Bladder microvascular endothelial cell (primary cell): ENCODE measurements around the gene NDUFA3. TPM values are rescaled to one million over a fixed set of nuclear protein-coding genes. Genes with fewer than 3 reads are reported as not detected.

Experiments used
- total RNA-seq: library from RNA; depleted of rRNA; stranded (reverse); fragments of >200 nt; gene quantifications from 2 replicates; pipeline ENCODE4 v1.2.3, GENCODE V29; 2014

The NDUFA3 gene
- 10.0 and 15.7 TPM in 2 replicates for total RNA-seq

DNA sequence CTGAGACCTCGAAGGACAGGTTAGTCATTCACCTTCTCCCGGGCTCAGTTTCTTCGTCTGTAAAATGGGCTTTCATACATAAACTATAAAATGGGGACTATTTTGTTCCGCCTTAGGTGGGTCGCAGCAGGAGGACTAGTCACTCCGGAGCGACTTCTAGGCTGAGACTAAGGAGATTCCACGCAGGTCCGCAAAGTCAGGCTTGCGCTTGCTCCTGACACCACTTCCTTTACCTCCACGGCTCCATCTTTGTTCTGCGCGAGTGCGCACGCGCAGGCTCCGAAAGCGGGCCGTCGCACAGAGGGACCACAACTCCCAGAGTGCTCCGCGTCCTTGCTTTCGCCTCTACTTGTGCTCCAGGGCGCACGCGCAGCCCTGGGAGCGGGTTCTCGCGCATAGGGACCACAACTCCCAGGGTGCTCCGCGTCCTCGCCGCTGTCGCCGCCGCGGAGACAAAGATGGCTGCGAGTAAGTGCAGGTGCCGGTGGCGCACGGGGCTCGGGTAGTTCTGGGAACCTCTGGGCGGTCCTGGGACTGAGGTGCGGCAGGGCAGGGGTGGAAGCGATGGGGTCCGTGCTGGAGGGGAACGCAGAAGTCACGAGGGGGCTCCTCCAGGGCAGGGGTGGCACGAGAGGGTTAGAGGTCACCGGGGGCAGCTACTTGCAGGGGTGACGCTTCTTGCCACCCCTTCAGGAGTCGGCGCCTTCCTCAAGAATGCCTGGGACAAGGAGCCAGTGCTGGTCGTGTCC lies at the start of gene NDUFA3:
NDUFA3 (plus strand) TSS at position 435 of the 749 bp plus-strand sequence; CDS start at position 459, 24 bp downstream.

GRCh38 chr19:54063350-54064116 lies 39.1 kb upstream of the NDUFA3 start, which contains the start of gene VSTM1:
TSS of gene VSTM1 (minus strand) at chr19:54063897. CDS start at chr19:54063777, 120 bp downstream.

GRCh38 chr19:54081032-54081431 lies 21.6 kb upstream of the NDUFA3 start, which contains the start of gene TARM1:
TSS of gene TARM1 (minus strand) at chr19:54081365. CDS start at chr19:54081340, 25 bp downstream.

GRCh38 chr19:54100561-54100960 lies 2.1 kb upstream of the NDUFA3 start, which contains the start of gene OSCAR:
TSS of gene OSCAR (minus strand) at chr19:54100803. CDS start at chr19:54100792, 11 bp downstream.

GRCh38 chr19:54115109-54116063 lies 12.7 kb downstream of the NDUFA3 start, which contains the start of the genes PRPF31 and TFPT:
TSS of gene PRPF31 (plus strand) at chr19:54115754. CDS start at chr19:54118279, 2,525 bp downstream.
TSS of gene TFPT (minus strand) at chr19:54115657. CDS start at chr19:54115269, 388 bp downstream.

GRCh38 chr19:54137699-54138488 lies 35.2 kb downstream of the NDUFA3 start, which contains the start of gene CNOT3:
TSS of gene CNOT3 (plus strand) at chr19:54137762. CDS start at chr19:54142979, 5,217 bp downstream.

Other genes with a start within 250 kb of the NDUFA3 start
- gene MYADM, start 235.0 kb upstream of the NDUFA3 start, total RNA-seq = 5.0 and 15.9 TPM in 2 replicates
- not detected in 2 replicates for gene PRKCG, start 220.7 kb upstream of the NDUFA3 start, total RNA-seq
- not detected in 2 replicates for gene CACNG7, start 193.6 kb upstream of the NDUFA3 start, total RNA-seq
- 0.16 and 0.19 TPM in 2 replicates for gene CACNG8, start 139.9 kb upstream of the NDUFA3 start, total RNA-seq
- gene CACNG6, start 111.2 kb upstream of the NDUFA3 start, total RNA-seq = 0.25 and 0.81 TPM in 2 replicates
- gene VSTM1, start 39.0 kb upstream of the NDUFA3 start, total RNA-seq = not detected in 2 replicates
- not detected in 2 replicates for gene TARM1, start 21.5 kb upstream of the NDUFA3 start, total RNA-seq
- not detected in 2 replicates for gene OSCAR, start 2.1 kb upstream of the NDUFA3 start, total RNA-seq
- gene TFPT, start 12.8 kb downstream of the NDUFA3 start, total RNA-seq = 25.4 and 32.9 TPM in 2 replicates
- 67.8 and 80.6 TPM in 2 replicates for gene PRPF31, start 12.9 kb downstream of the NDUFA3 start, total RNA-seq
- 7.0 and 26.7 TPM in 2 replicates for gene CNOT3, start 34.9 kb downstream of the NDUFA3 start, total RNA-seq
- 5.8 and 6.4 TPM in 2 replicates for gene LENG1, start 56.9 kb downstream of the NDUFA3 start, total RNA-seq
- gene TMC4, start 70.3 kb downstream of the NDUFA3 start, total RNA-seq = under 0.01 and 0.19 TPM in 2 replicates
- 31.6 and 32.2 TPM in 2 replicates for gene MBOAT7, start 86.7 kb downstream of the NDUFA3 start, total RNA-seq
- 25.9 and 35.8 TPM in 2 replicates for gene TSEN34, start 88.5 kb downstream of the NDUFA3 start, total RNA-seq
- gene RPS9, start 98.0 kb downstream of the NDUFA3 start, total RNA-seq = 2,062 and 3,264 TPM in 2 replicates
- not detected in 2 replicates for gene LILRB3, start 120.2 kb downstream of the NDUFA3 start, total RNA-seq
- not detected in 2 replicates for gene LILRA6, start 139.9 kb downstream of the NDUFA3 start, total RNA-seq
- not detected in 2 replicates for gene LILRB5, start 154.4 kb downstream of the NDUFA3 start, total RNA-seq
- not detected in 2 replicates for gene LILRB2, start 178.3 kb downstream of the NDUFA3 start, total RNA-seq
- gene LILRA5, start 210.3 kb downstream of the NDUFA3 start, total RNA-seq = not detected in 2 replicates
- gene LILRA4, start 236.3 kb downstream of the NDUFA3 start, total RNA-seq = not detected in 2 replicates